Smooth muscle cell (in vitro differentiated cells): Measurements from ENCODE around the gene ADPRHL1. TPM values are rescaled to one million over a fixed set of nuclear protein-coding genes. Genes with fewer than 3 reads are reported as not detected.

Experiments used
- DNase-seq: peaks from one replicate; lab custom pipeline; 2025; ENCODE audit not compliant: unreplicated experiment; lab: John Stamatoyannopoulos, UW
- H2AFZ ChIP-seq: fragments of 200-600 bp; sonication (generic); 2 replicates; pipeline ENCODE4 v1.6.0; 2016; ENCODE audit warnings: antibody characterized with exemption, low read depth, mild to moderate bottlenecking
- H3F3A ChIP-seq: fragments of 200-600 bp; sonication (generic); 2 replicates; pipeline ENCODE4 v1.6.0; 2017; ENCODE audit warnings: antibody characterized with exemption, low read depth
- H3K27ac ChIP-seq: fragments of 200-600 bp; sonication (generic); 2 replicates; pipeline ENCODE4 v1.5.1; 2016; ENCODE audit warnings: low read depth, mild to moderate bottlenecking
- H3K27me3 ChIP-seq: fragments of 200-600 bp; sonication (generic); 2 replicates; pipeline ENCODE4 v1.6.1; 2016; ENCODE audit warnings: low read depth, mild to moderate bottlenecking
- H3K36me3 ChIP-seq: fragments of 200-600 bp; sonication (generic); 2 replicates; pipeline ENCODE4 v1.5.1; 2016; ENCODE audit warnings: low read depth
- H3K4me1 ChIP-seq: fragments of 200-600 bp; sonication (generic); 2 replicates; pipeline ENCODE4 v1.5.1; 2016; ENCODE audit warnings: low read depth
- H3K4me2 ChIP-seq: fragments of 200-600 bp; sonication (generic); 2 replicates; pipeline ENCODE4 v1.6.0; 2016; ENCODE audit warnings: mild to moderate bottlenecking
- H3K4me3 ChIP-seq: fragments of 200-600 bp; sonication (generic); 2 replicates; pipeline ENCODE4 v1.5.1; 2016; ENCODE audit warnings: mild to moderate bottlenecking
- H3K79me2 ChIP-seq: fragments of 200-600 bp; sonication (generic); 2 replicates; pipeline ENCODE4 v1.6.0; 2016; ENCODE audit warnings: low read depth, mild to moderate bottlenecking
- H3K9ac ChIP-seq: fragments of 200-600 bp; sonication (generic); 2 replicates; pipeline ENCODE4 v1.6.0; 2016; ENCODE audit warnings: low read depth
- H3K9me3 ChIP-seq: fragments of 200-600 bp; sonication (generic); replicated peaks from 2 replicates; pipeline ENCODE4 v1.5.1; 2016; ENCODE audit warnings: low read depth
- H4K20me1 ChIP-seq: fragments of 200-600 bp; sonication (generic); 2 replicates; pipeline ENCODE4 v1.6.0; 2016; ENCODE audit warnings: low read depth
- WGBS: methylation state at CpG from one replicate; pipeline ENCODE4 v1.1.7; 2016; ENCODE audit warnings: low lambda C conversion rate; 5-methylcytosine and 5-hydroxymethylcytosine counted together
- polyA plus RNA-seq: library from polyadenylated mRNA; unstranded; fragments of >200 nt; fragmentation: Nextera tagmentation; extraction: Ambion mirVana; gene quantifications from 2 replicates; pipeline ENCODE4 v1.2.1, GENCODE V29; 2016
- total RNA-seq: library from RNA; depleted of rRNA; stranded (reverse); fragments of >200 nt; gene quantifications from 2 replicates; pipeline ENCODE4 v1.2.3, GENCODE V29; 2014
- TF ChIP-seq, protein P1 (sequence below): fragments of 200-600 bp; sonication (generic); IDR thresholded peaks from 2 replicates; pipeline ENCODE4 v1.5.1; 2017; ENCODE audit warnings: borderline replicate concordance, mild to moderate bottlenecking, antibody characterized with exemption; ENCODE audit not compliant: insufficient read depth, poor library complexity, severe bottlenecking

ADPRHL1 gene
- total and polyA plus RNA-seq, 2 experiments from 2014 or later, result 0.18 to 1.2 TPM

DNA sequence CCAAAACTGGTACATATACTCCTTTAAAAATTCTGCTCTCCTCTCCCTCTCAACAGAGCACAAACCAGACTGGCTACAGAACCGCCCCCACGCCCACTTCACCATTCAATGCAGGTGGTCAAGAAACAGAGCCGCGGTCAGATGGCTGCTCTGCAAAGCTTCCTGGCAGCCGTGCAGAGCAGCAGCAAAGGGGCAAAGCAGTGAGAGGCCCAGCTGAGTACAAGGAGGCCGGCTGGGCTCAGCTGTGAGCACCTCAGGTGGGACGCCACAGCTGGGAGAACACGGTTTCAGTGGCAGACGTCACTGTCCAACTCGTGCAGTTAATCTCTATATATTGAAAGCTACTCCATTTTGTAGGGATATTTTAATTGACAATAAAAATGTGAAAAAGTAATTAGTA, 97.7 kb downstream of the ADPRHL1 start:
- Histone ChIP-seq H3K4me2 (no peak overlapping the region), H3K36me3 (no peaks in the 10 kb centered on the region), H3K9ac (no peak overlapping the region), H3K27me3 (no peaks in the 10 kb centered on the region), H3F3A (no peaks in the 10 kb centered on the region), H3K9me3 (no peaks in the 10 kb centered on the region), H3K27ac (no peak overlapping the region), H2AFZ (no peak overlapping the region), H4K20me1 (no peaks in the 10 kb centered on the region), H3K4me1 (no peaks in the 10 kb centered on the region), H3K79me2 (no peaks in the 10 kb centered on the region), H3K4me3 (no peak overlapping the region)
- WGBS, result 96% methylated on average over 10 of the region's 10 CpGs
- TF ChIP-seq, protein P1, sequence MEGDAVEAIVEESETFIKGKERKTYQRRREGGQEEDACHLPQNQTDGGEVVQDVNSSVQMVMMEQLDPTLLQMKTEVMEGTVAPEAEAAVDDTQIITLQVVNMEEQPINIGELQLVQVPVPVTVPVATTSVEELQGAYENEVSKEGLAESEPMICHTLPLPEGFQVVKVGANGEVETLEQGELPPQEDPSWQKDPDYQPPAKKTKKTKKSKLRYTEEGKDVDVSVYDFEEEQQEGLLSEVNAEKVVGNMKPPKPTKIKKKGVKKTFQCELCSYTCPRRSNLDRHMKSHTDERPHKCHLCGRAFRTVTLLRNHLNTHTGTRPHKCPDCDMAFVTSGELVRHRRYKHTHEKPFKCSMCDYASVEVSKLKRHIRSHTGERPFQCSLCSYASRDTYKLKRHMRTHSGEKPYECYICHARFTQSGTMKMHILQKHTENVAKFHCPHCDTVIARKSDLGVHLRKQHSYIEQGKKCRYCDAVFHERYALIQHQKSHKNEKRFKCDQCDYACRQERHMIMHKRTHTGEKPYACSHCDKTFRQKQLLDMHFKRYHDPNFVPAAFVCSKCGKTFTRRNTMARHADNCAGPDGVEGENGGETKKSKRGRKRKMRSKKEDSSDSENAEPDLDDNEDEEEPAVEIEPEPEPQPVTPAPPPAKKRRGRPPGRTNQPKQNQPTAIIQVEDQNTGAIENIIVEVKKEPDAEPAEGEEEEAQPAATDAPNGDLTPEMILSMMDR, result no peak
- DNase-seq, result no peak

DNA sequence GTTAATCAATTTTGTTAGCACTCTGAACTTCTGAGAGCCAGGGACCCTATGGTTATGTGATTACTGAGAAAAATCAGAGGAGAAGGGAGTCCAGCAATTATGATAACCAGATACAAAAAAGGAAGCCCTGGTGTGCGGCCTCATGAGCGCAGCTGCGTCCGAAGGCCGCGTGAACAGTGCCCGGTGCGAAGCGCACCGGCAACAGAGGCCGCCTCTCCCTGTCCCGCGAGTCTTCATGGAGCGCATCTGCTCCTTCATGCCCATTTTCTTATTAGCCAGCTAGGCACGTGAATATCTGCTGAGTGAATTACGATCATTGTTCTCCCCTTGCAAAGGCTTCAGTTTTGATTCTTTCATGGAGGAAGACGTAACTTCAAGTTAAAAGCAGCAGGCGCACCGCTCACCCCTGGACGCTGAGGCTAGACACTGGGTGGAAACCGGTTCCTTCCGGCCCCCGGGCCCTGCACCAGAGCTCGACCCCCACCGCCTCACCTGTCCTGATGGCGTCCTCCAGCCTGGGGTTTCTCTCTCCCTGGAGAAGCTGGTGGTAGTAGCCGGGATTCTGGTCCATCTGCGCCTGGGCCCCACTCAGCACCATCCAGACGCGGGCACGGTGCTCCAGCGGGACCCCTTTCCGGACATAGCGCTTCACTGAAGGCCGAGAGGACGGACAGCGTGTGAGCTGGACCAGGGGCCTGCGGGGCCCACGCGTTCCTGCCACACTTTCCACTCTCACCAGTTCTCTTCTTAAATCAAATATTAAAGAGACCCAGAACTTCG, 98.3 kb downstream of the ADPRHL1 start:
- Histone ChIP-seq H3F3A (no peaks in the 10 kb centered on the region), H4K20me1 (no peaks in the 10 kb centered on the region), H3K9me3 (no peaks in the 10 kb centered on the region), H3K79me2 (no peaks in the 10 kb centered on the region), H3K9ac (no peak overlapping the region), H3K36me3 (no peaks in the 10 kb centered on the region), H3K27ac (no peak overlapping the region), H3K4me2 (no peak overlapping the region), H2AFZ (no peak overlapping the region), H3K4me3 (no peak overlapping the region), H3K4me1 (no peaks in the 10 kb centered on the region), H3K27me3 (no peaks in the 10 kb centered on the region)
- DNase-seq, result no peak
- WGBS, result over 99% methylated on average over 41 of the region's 41 CpGs
- TF ChIP-seq, protein P1, result no peak

DNA sequence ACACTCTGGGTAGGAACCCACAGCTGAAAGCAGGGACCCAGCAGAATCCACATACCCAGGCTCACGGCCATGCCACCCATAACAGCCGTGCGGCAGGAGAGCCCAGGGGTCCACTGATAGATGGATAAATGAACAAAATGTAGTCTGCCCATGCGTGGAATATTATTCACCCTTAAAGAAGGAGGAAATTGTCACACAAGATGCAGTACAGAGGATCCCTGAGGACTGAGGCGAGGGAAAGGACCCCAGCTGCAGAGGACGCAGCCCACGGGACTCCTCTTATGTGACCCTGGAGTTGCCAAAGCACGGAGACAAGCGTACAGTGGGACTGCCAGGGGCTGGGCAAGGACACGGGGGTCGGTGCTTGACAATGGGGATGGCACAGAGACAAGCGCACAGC, 100.0 kb downstream of the ADPRHL1 start:
- no peaks in the 10 kb centered on the region for H4K20me1 ChIP-seq
- no peaks in the 10 kb centered on the region for H3K36me3 ChIP-seq
- H3K27me3 ChIP-seq, result no peaks in the 10 kb centered on the region
- no peaks in the 10 kb centered on the region for H3K4me1 ChIP-seq
- TF ChIP-seq, protein P1, result no peak
- 90% methylated on average over 12 of the region's 12 CpGs for WGBS
- H3K4me3 ChIP-seq, result no peak overlapping the region
- H3K9ac ChIP-seq, result no peak overlapping the region
- no peaks in the 10 kb centered on the region for H3K79me2 ChIP-seq
- no peak overlapping the region for H3K4me2 ChIP-seq
- no peak overlapping the region for H2AFZ ChIP-seq
- DNase-seq, result no peak
- no peak overlapping the region for H3K27ac ChIP-seq
- no peaks in the 10 kb centered on the region for H3F3A ChIP-seq
- no peaks in the 10 kb centered on the region for H3K9me3 ChIP-seq

DNA sequence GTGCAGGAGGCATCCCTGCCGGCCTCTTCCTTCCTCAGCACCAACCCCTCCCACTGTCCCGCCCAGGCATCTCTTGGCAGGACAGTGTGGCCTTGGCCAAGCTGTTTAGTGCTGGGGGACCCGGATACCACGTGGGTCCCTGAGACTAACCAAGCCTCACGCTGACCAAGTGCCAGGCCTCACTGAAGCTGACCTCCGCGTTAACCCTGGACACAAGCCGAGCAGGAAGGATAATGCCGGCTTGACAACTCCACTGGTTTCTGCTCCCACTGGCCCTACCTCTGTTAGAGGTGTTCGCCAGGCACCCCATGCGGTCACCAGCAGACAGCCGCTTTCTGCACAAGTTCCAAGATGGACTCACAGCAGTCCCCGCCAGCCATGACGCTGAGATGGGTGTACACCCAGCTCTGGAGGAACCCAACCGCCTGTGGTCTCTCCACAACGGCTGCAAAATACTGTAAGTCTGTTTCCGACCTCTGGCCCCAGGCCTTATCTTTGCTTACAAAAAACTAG, 101.7 kb downstream of the ADPRHL1 start:
- Histone ChIP-seq H3K4me2 (no peak overlapping the region), H4K20me1 (no peaks in the 10 kb centered on the region), H3K4me1 (no peaks in the 10 kb centered on the region), H3K4me3 (no peak overlapping the region), H2AFZ (no peak overlapping the region), H3K27me3 (no peaks in the 10 kb centered on the region), H3K79me2 (no peaks in the 10 kb centered on the region), H3K9me3 (no peaks in the 10 kb centered on the region), H3K36me3 (no peaks in the 10 kb centered on the region), H3F3A (no peaks in the 10 kb centered on the region), H3K27ac (no peak overlapping the region), H3K9ac (no peak overlapping the region)
- DNase-seq, result no peak
- TF ChIP-seq, protein P1, result no peak
- WGBS, result 95% methylated on average over 17 of the region's 17 CpGs
